ENCODE data around the gene APOF.

The APOF gene

DNA sequence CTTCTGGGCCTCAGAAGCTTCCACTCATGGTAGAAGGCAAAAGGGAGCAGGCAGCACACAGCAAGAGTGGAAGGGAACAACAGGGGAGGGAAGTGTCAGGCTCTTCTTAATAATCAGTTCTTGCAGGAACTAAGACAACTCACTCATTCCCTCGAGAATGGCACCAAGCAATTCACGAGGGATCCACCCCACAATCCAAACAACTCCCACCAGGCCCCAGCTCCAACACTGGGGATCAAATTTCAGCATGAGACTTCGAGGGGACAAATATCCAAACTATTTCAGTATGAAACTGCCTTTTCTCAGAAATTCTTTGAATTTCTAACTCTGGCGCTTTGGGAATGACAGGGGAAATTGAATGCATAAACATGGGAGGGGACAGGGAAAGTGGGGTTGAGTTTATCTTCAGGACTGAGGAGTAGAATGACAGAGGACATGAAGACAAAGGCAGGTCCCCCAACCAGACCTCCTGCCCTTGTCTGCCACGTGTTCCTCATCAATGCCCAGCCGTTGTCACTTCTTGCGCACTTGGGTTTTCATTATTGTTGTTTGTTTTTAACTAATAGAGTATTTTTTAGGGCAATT lies 24.6 kb upstream of the APOF start (continued):
- TF ChIP-seq PRDM2 (tag by site-specific recombination; IDR thresholded peaks at IDR 0.05; ENCODE audit: borderline replicate concordance): no peak
- TF ChIP-seq KLF10 (tag by site-specific recombination; IDR thresholded peaks at IDR 0.05): no peak
- TF ChIP-seq ZNF76 (tag by site-specific recombination; IDR thresholded peaks at IDR 0.05; ENCODE audit: borderline replicate concordance, low read depth): no peak
- TF ChIP-seq OSR2 (tag by site-specific recombination; IDR thresholded peaks at IDR 0.05): no peak
- no peak for TF ChIP-seq ZNF596 (tag by site-specific recombination; IDR thresholded peaks at IDR 0.05)

DNA sequence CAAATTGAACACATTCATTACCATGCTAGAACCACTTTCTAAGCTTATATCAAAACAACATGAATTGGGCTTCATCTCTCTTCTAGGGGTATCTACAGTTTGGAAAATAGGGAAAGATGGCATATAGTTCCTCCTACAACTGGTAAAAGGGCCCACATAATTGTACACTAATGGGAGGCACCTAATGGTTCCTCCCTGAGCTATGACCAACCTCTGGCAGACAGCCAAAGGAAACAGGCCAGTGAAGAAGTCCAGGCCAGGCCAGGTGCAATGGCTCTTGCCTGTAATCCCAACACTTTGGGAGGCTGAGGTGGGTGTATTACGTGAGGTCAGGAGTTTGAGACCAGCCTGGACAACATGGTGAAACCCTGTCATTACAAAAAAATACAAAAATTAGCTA lies 23.2 kb upstream of the APOF start:
- Histone ChIP-seq H3K4me1 (ENCODE audit: control insufficient read depth, insufficient read depth, low read length) (no peaks in the 10 kb centered on the region; the same call in 1 of the 2 replicates), H3K36me3 (ENCODE audit: control insufficient read depth in 2 of 2, insufficient read depth in 1 of 2, low read length in 2 of 2) (no peaks in the 10 kb centered on the region), H3K4me3 (ENCODE audit: low read depth, low read length) (no peak overlapping the region), H3K9me3 (ENCODE audit: control insufficient read depth, insufficient read depth, low read depth, low read length) (no peaks in the 10 kb centered on the region), H3K27ac (ENCODE audit: extremely low read depth, low read depth, low read length) (no peak overlapping the region)
- TF ChIP-seq ZNF169 (tag by site-specific recombination; IDR thresholded peaks at IDR 0.05) (no peak), ZFP69B (tag by site-specific recombination; IDR thresholded peaks at IDR 0.05) (peak; percentile 86), ZNF600 (tag by site-specific recombination; IDR thresholded peaks at IDR 0.05) (peak; percentile 47; the same call in 1 of the 2 replicates), ZNF555 (tag by site-specific recombination; conservative IDR thresholded peaks at IDR 0.05) (no peak), ZNF488 (tag by site-specific recombination; IDR thresholded peaks at IDR 0.05) (no peak), WT1 (tag by site-specific recombination; IDR thresholded peaks at IDR 0.05) (peak; percentile 84), ZNF843 (tag by site-specific recombination; IDR thresholded peaks at IDR 0.05) (no peak)
- TF ChIP-seq, protein P1, sequence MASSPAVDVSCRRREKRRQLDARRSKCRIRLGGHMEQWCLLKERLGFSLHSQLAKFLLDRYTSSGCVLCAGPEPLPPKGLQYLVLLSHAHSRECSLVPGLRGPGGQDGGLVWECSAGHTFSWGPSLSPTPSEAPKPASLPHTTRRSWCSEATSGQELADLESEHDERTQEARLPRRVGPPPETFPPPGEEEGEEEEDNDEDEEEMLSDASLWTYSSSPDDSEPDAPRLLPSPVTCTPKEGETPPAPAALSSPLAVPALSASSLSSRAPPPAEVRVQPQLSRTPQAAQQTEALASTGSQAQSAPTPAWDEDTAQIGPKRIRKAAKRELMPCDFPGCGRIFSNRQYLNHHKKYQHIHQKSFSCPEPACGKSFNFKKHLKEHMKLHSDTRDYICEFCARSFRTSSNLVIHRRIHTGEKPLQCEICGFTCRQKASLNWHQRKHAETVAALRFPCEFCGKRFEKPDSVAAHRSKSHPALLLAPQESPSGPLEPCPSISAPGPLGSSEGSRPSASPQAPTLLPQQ (tag by site-specific recombination; IDR thresholded peaks at IDR 0.05): peak; percentile 85
- TF ChIP-seq, protein P2, sequence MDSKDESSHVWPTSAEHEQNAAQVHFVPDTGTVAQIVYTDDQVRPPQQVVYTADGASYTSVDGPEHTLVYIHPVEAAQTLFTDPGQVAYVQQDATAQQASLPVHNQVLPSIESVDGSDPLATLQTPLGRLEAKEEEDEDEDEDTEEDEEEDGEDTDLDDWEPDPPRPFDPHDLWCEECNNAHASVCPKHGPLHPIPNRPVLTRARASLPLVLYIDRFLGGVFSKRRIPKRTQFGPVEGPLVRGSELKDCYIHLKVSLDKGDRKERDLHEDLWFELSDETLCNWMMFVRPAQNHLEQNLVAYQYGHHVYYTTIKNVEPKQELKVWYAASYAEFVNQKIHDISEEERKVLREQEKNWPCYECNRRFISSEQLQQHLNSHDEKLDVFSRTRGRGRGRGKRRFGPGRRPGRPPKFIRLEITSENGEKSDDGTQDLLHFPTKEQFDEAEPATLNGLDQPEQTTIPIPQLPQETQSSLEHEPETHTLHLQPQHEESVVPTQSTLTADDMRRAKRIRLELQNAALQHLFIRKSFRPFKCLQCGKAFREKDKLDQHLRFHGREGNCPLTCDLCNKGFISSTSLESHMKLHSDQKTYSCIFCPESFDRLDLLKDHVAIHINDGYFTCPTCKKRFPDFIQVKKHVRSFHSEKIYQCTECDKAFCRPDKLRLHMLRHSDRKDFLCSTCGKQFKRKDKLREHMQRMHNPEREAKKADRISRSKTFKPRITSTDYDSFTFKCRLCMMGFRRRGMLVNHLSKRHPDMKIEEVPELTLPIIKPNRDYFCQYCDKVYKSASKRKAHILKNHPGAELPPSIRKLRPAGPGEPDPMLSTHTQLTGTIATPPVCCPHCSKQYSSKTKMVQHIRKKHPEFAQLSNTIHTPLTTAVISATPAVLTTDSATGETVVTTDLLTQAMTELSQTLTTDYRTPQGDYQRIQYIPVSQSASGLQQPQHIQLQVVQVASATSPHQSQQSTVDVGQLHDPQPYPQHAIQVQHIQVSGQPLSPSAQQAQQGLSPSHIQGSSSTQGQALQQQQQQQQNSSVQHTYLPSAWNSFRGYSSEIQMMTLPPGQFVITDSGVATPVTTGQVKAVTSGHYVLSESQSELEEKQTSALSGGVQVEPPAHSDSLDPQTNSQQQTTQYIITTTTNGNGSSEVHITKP (tag by site-specific recombination; IDR thresholded peaks at IDR 0.05): peak; percentile 88
- POLR2A ChIA-PET: interaction anchor here (0.9 to 1.2 kb wide), 2 partner anchors 26 to 64 kb away, joined by 3 to 4 read pairs; partner anchors contain the start of genes STAT2 and TIMELESS
- CTCF ChIA-PET: interaction anchor here (0.8 kb wide), 1 partner anchor 10 kb away, joined by 3 read pairs; no protein-coding TSS in a partner anchor
